ENCODE data around the gene DNAJC18.
"Not testable (repeated sequence)": the region's sequence is repeated elsewhere in the genome, so short reads cannot be mapped to it uniquely, and the experiment has no call there.

The DNAJC18 gene

DNA sequence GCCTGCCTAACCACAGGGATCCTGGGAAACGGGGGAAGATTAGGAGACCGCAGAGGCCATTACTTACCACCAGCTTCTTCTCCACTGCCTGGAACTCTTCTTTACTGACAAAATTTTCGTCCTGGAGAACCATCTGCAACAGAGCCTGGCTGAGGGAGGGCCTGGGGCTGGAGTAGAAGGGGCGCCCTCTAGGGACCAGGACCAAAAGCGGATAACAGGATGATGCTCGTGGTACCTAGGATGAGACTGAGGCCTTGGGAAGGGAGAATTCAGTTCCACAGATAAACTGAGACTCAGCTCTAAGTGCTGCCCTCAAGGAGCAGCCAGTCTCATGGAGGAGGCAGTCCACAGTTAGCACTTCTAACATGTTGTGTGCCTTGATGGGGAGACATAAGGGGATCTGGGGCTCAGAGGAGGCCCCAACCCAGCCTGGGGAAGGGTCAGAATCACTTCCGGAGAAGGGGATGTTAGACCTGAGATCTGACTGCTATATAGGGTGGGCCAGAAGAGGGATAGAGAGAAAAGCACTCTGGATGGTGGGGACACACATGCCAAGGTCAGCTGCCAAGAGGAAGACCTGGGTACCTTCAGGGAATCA is 36.7 kb downstream of the DNAJC18 start:
- DNase-seq: peak in 1 of 2 experiments; percentile 57

DNA sequence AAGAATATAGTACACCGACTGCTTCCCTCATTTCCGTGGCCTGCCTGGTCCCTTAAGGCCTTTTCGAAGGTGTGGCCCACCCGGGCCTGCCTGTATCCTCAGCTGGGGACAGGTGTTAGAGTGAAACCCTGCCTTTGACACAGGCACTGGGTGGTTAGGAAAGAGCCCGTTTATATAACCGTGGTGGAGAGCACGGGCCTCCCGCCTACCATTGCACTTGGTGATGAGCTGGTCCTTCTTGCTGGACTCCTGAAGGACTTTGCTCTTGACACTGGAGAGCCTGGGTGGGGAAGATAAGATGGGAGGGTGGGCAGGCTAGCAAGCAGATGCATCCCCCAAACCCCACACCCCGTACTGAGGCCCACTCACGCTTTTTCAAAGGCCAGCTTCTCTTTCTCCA is 37.8 kb downstream of the DNAJC18 start:
- no peak for DNase-seq

DNA sequence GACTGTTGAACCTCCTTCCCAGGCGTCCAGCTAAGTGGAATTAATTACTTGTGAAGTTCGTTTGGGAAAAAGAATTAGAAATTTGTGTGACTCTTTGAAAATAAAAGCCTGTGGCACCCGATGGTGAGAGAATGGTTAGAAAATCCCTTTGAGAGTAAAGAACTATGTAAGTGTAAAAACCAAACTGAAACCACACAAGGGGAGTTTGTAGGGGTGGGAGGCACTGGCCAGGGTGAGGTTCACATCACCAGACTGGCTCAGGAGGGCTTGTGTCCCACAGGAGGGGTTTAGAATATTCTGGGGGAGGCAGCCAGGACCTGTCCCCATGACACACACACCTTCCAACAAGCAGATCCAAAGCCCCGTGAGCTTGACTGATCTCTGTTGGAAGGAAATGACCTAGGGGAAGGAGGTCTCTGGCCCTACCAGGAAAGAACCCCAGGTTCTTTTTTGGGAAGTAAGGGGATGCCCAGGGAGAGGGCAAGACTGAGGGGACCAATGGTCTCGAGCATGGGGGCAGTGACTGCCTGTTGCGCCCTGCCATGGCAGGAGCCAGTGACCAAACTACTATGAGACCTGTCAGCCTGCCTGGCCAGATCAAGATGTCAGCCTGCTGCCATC is 39.7 kb downstream of the DNAJC18 start:
- no peak for DNase-seq

DNA sequence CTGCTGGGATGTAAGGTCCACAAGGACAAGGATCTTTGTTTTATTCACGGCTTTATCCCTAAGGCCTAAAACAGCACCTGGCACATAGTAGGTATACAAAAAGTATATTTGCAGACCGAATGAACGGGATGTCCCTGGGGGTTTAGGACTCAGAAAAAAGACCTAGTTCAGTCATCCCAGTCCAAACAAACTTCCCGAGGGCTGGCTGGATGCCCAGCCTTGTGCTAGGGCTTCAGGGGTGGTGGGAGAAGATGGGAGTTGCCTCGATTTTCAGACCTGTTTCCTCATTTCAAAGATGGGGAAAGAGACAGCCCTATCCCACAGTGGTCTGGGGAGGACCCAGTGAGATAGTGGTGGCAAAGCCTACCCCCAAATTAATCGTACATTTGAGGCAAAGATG is 41.4 kb downstream of the DNAJC18 start:
- DNase-seq: no peak

DNA sequence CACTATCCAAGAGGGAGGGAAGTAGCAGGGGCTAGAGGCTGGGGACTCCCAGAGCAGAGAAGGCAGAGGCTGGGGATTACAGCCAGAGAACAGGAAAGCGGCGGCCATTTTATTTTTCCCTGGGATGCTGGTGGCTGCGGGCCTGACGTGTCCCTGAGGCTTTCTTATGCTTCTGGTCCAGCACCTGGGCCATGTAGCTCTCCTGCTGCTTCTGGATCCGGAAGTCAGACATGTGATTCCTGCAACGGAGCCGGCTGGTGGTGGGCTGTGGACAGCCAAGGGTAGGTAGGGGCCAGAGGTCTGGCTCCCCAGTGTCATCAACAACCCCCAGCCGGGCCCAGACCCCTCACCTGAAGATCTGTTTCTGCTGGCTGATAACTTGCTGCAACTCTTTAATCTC is 42.6 kb downstream of the DNAJC18 start:
- DNase-seq: no peak

DNA sequence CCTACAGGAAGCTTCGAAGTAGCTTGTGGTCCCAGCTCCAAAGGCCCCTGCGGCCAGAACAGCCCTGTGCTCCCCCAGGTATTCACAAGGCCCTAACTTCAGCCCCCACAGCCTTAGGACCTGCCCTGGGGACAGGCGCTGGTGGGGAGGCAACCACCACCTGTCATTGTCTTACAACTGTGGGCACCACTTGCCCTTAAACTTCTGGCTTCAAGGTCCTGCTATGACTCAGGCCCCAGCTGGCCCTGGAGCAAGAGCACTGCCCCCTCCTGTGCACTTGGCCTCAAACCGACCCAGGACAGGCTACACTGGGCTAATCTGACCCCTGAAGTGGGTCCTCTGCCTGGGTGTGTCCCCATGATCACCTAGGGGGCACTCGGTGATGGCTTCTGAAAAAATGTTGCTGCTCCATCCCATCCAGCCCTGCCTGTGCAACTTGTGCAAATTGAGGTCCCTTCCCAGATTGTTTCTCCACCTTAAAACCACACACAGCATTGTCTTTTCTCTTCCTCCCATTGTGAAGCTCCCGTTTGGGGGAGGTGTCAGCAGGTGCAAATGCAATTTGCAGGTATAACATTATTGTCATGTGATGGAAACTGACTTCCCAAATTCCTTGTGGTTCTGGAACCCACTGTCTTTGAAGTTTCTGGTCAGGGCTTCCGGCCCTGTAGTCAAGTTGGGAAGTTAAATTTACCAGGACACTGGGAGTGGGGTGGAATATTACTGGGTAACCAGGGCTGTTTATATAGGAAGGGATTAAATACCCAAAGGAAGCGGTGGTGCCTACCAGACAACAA is 43.3 kb downstream of the DNAJC18 start:
- no peak for DNase-seq

DNA sequence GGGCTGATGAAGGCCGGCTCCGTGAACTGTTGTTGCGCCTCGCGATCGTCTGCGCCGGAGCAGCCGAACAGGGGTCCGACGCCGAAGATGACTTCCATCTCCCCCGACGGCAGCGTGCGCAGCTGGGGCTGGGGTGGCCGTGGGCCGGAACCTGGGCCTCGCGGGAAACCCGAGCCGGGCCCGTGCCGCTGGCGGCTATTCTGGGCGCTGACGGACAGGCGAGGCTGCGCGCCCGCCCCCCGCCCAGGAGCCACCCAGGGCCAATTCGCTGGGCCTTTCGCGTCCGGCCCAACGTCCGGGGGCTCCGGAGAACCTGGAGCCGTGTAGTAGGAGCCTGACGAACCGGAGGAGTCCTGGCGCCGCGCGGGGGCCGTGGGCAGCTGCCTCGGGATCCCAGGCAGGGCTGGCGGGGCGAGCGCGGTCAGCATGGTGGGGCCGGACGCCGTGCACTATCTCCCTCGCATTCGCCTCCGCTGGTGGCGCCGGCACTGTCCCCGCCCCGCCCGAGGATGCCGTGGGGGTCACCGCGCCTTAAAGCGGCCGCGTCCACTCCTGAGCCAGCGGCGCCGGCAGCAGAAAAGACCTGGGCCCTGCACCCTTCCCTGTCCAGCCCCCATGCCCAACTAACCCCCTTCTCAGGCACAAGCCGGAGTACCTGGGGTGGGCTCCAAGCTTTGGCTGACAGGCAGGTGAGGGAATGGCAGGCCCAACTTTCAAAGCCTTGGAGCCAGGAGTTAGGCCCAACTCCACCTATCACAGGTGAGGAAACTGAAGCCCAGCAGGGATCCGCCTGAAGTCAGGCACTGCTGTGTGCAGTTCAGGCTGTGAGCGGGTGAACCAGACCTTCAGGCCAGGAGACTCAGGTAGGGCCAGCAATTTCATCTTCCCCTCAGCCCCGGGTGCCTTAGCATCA is 44.4 kb downstream of the DNAJC18 start, which contains the start of gene PROB1:
Gene PROB1 (minus strand): TSS at position 451 of the 913 bp plus-strand sequence. CDS start 23 bp downstream, at position 428.
- DNase-seq: no peak

DNA sequence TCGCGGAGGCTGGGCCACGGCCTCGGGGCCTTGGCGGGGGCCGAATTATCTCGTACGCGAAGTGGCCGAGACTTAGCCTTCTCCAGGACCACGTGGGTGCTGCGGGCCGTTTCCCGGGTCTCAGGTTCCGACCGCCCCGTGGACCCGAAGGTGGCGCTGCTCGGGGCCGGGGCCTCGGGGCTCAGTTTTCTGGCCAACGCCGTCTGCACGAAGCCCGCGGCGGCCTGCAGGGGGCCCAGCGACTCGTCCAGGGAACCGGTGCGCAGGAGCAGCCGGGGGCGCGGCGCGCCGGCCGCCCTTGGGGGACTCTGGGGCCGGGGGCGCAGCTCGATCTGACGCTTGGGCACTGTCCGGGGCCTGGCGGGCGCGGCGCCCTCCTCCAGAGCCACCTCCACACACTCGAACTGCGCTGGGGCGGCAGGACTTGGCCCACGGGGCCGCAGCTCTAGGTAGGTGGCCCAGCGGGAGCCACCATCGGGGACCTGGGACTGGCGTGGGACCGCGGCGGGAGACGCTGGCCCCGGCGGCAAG is 45.1 kb downstream of the DNAJC18 start:
- peak; percentile 83 to 86 for DNase-seq

DNA sequence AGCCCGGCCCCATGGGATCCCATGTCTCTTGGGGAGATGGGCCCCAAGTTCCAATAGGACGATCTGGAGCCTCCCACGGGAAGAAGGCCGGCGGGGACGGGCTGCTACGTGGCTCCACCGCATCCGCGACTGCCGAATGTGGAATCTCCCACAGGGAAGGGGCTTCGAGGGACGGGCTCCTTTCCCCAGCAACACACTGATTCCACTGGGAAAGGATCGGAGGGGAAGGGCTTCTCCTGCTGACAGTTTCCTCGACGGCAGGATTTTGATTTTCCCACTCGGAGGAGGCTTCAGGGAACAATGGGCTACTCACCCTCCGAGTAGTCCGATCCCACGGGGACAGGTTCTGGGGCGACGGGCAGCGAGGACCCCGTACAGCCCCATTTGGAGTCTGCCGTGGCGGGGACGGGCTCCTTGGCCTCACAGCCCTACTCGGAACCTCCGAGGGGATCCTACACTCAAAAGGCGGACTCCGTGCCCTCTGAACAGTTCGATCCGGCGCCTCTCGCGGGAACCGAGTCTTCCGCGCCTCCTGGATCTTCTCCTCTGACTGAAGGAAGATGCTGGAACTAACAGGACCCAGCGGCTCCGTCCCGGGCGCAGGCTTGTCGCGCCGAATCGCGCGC is 45.7 kb downstream of the DNAJC18 start:
- no peak for DNase-seq

DNA sequence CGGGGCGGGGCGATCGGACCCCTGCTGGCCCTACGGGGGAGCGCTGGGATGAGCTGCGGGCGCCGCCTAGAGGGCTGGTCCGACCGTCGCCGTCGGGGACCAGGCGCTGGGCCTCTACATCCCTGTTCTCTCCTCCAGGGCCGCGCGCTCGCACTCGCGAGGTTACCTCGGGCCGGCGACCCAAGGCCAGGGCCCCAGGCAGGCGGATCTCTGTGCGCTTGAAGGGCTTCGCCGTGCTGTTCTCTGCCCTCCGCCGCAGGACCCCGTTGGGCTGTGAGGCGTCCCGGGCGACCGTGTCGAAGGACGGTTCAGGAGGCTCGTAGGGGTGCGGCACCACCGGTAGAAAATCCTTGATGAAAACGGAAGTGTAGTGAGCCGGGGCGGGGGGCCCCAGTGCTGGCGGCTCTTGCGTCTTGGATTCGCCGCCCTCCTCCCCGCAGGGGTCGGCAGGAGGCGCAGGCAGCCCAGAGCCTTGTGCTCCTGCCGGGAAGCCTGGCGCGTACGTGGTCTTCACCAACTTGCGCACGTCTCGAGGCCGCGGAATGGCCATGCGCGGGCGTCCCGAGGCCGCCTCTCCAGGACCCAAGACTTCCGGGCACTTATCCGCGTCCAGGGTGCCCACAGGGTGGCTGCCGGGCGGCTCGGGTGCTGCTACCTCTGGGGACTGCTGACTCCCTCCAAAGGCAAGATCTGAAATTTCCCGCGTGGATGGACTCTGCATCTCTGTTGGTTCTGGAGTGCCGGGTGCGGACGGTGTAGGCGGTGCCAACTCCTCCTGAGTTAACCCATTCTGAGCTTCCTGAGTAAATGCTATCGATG is 46.4 kb downstream of the DNAJC18 start:
- peak; percentile 91 to 95 for DNase-seq

DNA sequence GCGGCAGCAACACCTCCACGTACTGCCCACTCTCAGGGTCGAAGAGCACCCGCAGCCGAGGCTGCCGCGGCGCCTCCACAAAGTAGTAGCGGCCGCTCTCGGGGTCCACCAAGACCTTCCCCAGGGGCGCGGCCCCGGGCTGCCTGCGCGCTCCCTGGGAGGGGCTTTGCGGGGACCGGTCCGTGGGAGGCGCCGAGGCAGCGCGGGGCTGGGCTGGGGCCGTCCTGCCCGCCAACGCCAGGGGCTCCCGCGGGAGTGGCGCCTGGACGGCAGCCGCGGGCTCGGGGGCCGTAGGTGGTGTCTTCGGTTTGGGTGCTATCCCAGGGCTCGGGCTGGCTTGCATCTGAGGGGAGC is 47.0 kb downstream of the DNAJC18 start:
- DNase-seq: no peak

DNA sequence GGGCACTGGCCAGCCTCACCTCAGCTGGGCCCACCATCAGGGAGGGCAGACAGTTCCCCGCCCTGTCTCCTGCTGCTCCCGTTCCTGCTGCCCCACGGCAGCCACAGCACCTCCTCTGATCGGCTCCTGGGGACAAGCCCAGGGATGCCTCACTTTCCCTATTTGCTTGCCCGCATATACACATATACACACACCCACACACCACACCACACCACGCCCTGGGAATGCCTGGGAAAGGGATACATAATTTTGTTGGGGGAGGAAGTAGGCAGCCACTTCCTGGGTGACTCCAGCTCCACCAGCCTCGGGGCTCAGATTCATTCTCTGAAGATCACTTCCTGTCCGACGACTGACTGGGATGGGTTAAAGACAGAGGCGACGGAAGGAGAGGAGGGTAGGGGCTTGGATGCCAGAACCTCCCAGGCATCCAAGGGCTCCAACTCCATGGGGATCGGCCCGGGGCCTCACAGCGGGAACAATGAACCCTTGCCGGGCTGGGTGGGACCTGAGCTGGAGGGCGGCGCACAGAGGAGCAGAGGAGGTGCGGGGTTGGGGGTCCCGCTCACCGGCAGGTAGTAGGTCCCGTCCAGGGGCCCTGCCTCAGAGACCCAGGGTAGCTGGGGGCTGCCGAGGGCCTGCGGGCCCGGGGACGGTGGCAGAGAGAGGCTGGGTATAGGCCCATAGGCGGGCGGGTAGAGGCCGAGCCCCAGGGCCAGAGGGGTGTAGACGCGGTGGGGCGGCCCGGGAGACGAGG is 47.6 kb downstream of the DNAJC18 start:
- peak; percentile 61 to 63 for DNase-seq

DNA sequence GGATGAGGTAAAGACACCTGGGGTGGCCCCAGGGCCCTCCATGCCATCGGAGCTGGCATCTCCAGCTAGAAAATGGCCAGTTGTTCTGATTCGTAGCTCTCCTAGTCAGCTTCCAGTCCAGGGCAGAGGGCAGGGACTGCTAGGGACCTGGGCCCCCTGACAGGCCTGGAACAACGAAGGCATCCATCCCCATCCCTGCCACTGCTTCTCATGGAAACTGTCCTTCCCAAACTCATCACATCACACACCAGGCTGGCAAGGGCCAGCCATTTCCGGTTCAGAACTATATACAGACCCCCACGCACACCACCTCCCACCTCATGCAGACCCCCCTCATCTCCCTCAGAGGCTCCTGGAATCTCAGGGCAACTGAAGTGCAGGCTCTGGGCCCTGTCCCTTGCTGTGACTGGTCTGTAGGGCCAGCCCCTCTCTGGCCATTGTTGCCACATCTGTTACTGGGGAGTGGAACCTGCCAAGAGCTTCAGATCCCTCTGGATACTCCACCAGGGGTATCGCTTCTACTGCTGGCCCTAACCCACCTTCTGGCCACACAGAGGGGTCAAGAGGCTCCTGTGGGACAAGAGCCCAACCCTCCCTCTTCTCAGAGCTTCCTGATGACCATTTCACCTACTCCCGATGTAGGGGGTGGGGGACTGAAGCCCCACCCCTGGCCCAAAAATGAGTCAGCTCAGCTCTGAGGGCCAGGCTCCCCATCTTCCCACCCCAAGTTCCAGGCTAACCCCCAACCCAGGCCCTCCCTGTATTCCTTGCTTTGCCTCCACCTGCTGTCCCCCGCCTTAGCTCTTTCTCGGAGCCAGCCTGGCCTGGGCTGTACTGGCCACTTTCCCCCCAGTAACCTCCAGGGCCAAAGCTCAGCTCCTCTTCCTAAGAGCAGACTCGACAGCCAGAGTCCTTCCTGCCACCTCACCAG is 48.4 kb downstream of the DNAJC18 start:
- no peak for DNase-seq

DNA sequence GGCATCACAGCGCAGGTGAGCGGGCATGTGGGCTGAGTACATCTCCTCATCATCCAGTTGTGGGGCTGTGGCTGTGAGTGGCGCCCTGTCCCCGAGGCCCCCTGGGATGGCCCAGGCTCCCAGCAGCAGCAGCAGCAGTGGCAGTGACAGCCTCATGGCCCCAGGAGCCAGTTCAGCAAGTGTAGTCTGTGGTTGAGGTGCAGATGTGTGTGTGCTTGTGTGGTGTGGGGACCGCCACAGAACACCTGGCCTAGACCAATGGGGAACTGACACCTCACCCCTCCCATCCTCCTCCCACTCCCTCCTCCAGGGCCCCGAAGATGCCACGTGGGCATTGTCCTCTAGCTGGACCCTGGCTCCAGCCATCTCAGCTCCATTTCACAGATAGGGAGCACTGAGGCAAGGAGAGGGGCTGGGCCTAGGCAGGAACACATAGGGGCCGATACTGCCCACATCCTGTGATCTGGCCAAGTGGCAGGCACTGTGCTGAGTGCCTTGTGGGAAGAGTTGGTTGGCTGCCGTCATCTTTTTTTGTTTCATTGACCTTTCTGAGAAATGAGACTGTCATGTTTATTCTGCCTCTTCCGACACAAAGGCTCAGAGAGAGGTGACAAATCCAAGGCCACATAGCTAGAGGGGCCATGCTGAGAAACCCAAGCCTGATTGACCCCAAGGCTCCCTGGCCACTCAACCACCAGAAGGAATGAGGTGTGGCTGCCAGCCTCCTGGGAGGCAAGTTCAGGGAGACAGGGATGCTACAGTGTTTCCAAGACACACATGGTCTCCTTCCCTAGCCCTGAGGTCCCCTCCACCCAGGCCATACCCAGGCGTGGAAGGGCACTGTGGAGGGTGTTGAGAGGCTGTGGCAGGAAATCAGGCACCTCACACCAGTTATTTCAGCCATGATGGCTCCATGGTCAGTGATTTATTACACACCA is 49.4 kb downstream of the DNAJC18 start, which contains the start of gene MZB1:
Gene MZB1 (minus strand): TSS at position 213 of the 938 bp plus-strand sequence. CDS start 57 bp downstream, at position 156.
- DNase-seq: peak; percentile 83 to 84

DNA sequence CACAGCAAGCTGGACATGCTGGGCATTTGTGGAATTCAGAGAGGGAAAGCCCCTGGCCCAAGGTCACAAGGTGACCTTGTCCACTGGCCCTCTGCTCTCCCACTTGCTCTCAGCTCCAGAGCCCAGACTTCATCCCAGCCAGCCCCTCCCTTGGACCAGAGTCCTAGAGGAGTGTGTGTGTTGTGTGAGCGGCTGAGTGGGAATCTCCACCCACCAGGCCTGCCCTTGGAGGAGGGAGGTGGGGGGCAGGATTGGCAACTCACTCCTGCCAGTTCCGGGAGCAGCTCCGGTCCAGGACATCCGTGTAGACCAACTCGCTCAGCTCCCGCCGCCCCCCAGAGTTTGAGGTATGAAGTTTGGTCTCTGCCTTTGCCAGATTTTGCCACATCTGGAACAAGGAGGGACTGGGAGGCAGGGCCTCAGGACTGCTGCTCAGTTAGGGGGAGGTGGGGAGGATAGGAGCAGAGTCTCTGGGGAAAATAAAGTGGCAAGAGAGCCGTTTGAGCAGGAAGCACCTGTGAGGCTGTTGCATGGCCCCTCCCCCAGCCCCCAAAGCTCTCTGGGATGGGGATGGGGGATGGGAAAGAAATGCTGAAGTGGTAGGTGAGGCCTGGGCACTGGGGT is 51.0 kb downstream of the DNAJC18 start:
- no peak for DNase-seq

DNA sequence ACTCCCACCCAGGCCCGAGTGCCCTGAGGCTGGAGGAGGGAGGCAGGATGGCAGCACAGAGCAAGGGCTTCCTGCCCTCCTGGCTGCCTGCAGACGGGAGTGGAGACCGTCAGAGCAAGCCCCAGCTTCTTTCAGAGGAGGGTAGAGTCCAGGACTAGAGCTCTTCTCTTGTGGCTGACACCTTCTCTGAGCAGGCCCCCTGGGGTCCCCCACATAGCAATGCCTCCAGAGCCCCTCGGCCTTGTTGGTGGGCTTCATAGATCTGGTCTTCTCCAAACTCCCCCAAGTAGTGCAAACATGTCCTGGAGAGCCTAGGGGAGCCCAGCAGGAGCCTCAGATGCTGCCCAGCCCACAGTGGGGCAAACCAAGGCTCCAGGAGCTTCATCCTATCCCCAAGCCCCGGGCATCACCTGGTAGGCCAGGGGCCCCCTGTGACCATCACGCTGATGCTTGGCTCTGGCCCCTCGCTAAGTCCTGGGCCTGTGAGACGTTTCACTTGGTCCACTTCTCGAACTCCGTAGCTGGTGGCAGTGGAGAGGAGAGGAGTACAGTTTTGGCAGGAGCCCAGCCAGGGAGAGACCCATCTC is 51.6 kb downstream of the DNAJC18 start:
- DNase-seq: no peak

DNA sequence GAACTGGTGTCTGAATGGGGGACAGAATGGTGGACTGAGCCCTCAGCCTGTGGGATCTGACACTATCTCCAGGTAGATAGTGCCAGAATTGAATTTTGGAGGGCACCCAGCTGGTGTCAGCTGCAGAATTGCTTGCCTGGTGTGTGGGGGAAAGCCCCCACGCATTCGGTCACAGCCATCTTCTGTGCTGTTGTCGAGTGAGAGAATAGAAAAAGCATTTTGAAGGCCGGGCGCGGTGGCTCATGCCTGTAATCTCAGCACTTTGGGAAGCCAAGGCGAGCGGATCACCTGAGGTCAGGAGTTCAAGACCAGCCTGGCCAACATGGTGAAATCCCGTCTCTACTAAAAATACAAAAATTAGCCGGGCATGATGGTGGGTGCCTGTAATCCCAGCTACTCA is 52.4 kb downstream of the DNAJC18 start:
- not testable (repeated sequence) for DNase-seq

All from activated T-cell treated with anti-CD3 and anti-CD28 coated beads, Interleukin-2, amount 50 U/mL, for 48 hours (primary cell).